ENCODE measurements around the gene IL17B.

GRCh38 chr5:149406979-149407306, 27.9 kb upstream of the IL17B start:
- TF ChIP-seq GABPA (IDR thresholded peaks at IDR 0.05; ENCODE audit: borderline replicate concordance, insufficient read depth, low read length) (no peak), ATF2 (IDR thresholded peaks at IDR 0.05; ENCODE audit: low read length) (no peak), CTCF (IDR thresholded peaks at IDR 0.05; ENCODE audit: control extremely low read depth in 1 of 3, insufficient read depth in 1 of 3, low read depth in 1 of 3, low read length in 3 of 3) (no peak), YY1 (IDR thresholded peaks at IDR 0.05; ENCODE audit: low read depth, low read length) (no peak), JUND (IDR thresholded peaks at IDR 0.05; ENCODE audit: low read length) (no peak), POLR2AphosphoS5 (IDR thresholded peaks at IDR 0.05; ENCODE audit: low read depth, low read length) (no peak), RBBP5 (IDR thresholded peaks at IDR 0.05; ENCODE audit: borderline replicate concordance, low read depth, low read length) (no peak), SIX5 (IDR thresholded peaks at IDR 0.05; ENCODE audit: low read depth, low read length) (no peak), CHD1 (IDR thresholded peaks at IDR 0.05; ENCODE audit: low read depth, low read length) (no peak), NANOG (IDR thresholded peaks at IDR 0.05; ENCODE audit: insufficient read depth, low read depth, low read length, poor library complexity, severe bottlenecking) (no peak), SP1 (IDR thresholded peaks at IDR 0.05; ENCODE audit: low read depth, low read length) (no peak), HDAC2 (IDR thresholded peaks at IDR 0.05; ENCODE audit: borderline replicate concordance in 1 of 2, low read depth in 2 of 2, low read length in 2 of 2) (no peak)

Data from H1 (cell line).